Caco-2 (cell line): ENCODE measurements around the gene FGF2. TPM values are rescaled to one million over a fixed set of nuclear protein-coding genes. Genes with fewer than 3 reads are reported as not detected.

Experiments used
- BruUV-seq: library from RNA; stranded (reverse); fragments of 400-500 nt; replicated peaks from 2 replicates; lab custom pipeline; 2021; lab: Mats Ljungman, UMichigan
- CTCF ChIA-PET: fragments of 300-600 bp; sonication (Branson Sonifier 250); formaldehyde crosslinking; loops from one replicate; lab custom pipeline; 2022; ENCODE audit warnings: antibody characterized with exemption; lab: Charles Lee
- POLR2A ChIA-PET: fragments of 300-600 bp; sonication (Branson Sonifier 250); formaldehyde crosslinking; loops from one replicate; lab custom pipeline; 2022; ENCODE audit warnings: antibody characterized with exemption; lab: Charles Lee
- DNase-seq, 2 experiments: peaks; one replicate each; pipeline versions ENCODE4 v3.0.0 to v3.0.0-alpha.2; 2020 to 2022
- H3K27me3 ChIP-seq: replicated peaks from 2 replicates; pipeline ENCODE4 v1.6.0; 2011; ENCODE audit warnings: low read length; ENCODE audit not compliant: control insufficient read depth, insufficient read depth
- H3K36me3 ChIP-seq: 2 replicates; pipeline ENCODE4 v1.5.1; 2011; ENCODE audit warnings: low read length; ENCODE audit not compliant: control insufficient read depth, insufficient read depth
- H3K4me1 ChIP-seq: fragments of 250-450 bp; sonication (Bioruptor Pico); 2 replicates; pipeline ENCODE4 v1.5.1; 2020; ENCODE audit warnings: mild to moderate bottlenecking
- H3K4me3 ChIP-seq: 2 replicates; pipeline ENCODE4 v1.5.1; 2011; ENCODE audit warnings: low read depth, mild to moderate bottlenecking, control low read depth, low read length
- H3K9me3 ChIP-seq: fragments of 250-450 bp; sonication (Bioruptor Pico); 2 replicates; pipeline ENCODE4 v1.5.1; 2020; ENCODE audit warnings: mild to moderate bottlenecking, moderate library complexity
- H3K27ac Mint-ChIP-seq: one replicate; pipeline ENCODE4 v1.8.0; 2022; ENCODE audit warnings: mixed read lengths; ENCODE audit not compliant: unreplicated experiment
- H3K27me3 Mint-ChIP-seq: one replicate; pipeline ENCODE4 v1.8.0; 2022; ENCODE audit warnings: mixed read lengths; ENCODE audit not compliant: insufficient read depth, unreplicated experiment
- H3K36me3 Mint-ChIP-seq: one replicate; pipeline ENCODE4 v1.8.0; 2022; ENCODE audit warnings: mild to moderate bottlenecking, mixed read lengths; ENCODE audit not compliant: insufficient read depth, unreplicated experiment
- H3K4me1 Mint-ChIP-seq: one replicate; pipeline ENCODE4 v1.8.0; 2022; ENCODE audit warnings: low read depth, mixed read lengths; ENCODE audit not compliant: unreplicated experiment
- H3K4me3 Mint-ChIP-seq: one replicate; pipeline ENCODE4 v1.8.0; 2022; ENCODE audit warnings: mild to moderate bottlenecking, moderate library complexity, mixed read lengths; ENCODE audit not compliant: unreplicated experiment
- H3K9me3 Mint-ChIP-seq: one replicate; pipeline ENCODE4 v1.8.0; 2022; ENCODE audit warnings: mixed read lengths; ENCODE audit not compliant: unreplicated experiment
- intact Hi-C: fragments of 100-400 bp; cut with micrococcal nuclease; formaldehyde crosslinking; loops from one replicate; pipeline ENCODE4 v1.10.0; 2022; ENCODE audit not compliant: unreplicated experiment
- total RNA-seq: library from RNA; stranded (reverse); gene quantifications from 2 replicates; pipeline ENCODE4 v1.2.3, GENCODE V29; 2022
- TF ChIP-seq, protein P1 (sequence below), 2 experiments: fragments of 200-600 bp in 1 of 2; IDR thresholded peaks; 1 replicate in 1 of 2; 2 replicates in 1 of 2; pipeline versions ENCODE4 v1.5.1 to v1.8.0; 2011 to 2022; ENCODE audit warnings: antibody characterized with exemption in 1 of 2, control low read depth in 1 of 2, inconsistent platforms in 1 of 2, low read depth in 1 of 2, low read length in 1 of 2, mild to moderate bottlenecking in 1 of 2, moderate library complexity in 1 of 2; ENCODE audit not compliant: insufficient read depth in 1 of 2, severe bottlenecking in 1 of 2, unreplicated experiment in 1 of 2

Gene FGF2
- total RNA-seq, 1 experiment from 2014 or later: 0.20 TPM

DNA sequence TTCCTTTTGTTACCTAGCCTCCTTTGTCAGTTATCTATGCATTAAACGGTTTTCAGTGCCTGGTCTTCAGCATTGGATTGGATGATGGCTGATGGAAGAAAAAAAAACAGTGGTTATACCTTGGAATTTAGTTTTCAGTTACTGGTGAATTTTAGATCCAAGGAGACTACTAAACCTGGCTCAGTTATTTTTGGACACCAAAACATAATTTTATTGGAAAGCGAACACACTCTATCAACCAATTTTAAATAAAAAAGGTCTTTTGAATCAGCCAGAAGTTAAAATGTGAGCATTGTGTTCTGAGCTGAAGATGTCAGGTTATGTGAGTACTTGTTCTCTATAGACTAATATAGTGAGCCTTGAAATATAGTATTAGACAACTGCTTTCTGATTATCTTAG lies 32.1 kb downstream of the FGF2 start:
- Mint-ChIP-seq H3K4me3 (no peak overlapping the region), H3K4me1 (no peaks in the 10 kb centered on the region), H3K27me3 (no peaks in the 10 kb centered on the region), H3K27ac (no peak overlapping the region), H3K9me3 (no peaks in the 10 kb centered on the region), H3K36me3 (no peaks in the 10 kb centered on the region)
- no peaks in the 10 kb centered on the region for H3K9me3 ChIP-seq
- no peak overlapping the region for H3K4me3 ChIP-seq
- ChIA-PET POLR2A (no interaction called here), CTCF (no interaction called here)
- intact Hi-C loops: loop anchor here (5.0 kb wide), 1 partner anchor 54 kb away; no protein-coding TSS in a partner anchor
- peaks cover 42% of the 10 kb centered on the region for H3K4me1 ChIP-seq
- H3K36me3 ChIP-seq: no peaks in the 10 kb centered on the region
- BruUV-seq: no TSS peak
- TF ChIP-seq, protein P1, sequence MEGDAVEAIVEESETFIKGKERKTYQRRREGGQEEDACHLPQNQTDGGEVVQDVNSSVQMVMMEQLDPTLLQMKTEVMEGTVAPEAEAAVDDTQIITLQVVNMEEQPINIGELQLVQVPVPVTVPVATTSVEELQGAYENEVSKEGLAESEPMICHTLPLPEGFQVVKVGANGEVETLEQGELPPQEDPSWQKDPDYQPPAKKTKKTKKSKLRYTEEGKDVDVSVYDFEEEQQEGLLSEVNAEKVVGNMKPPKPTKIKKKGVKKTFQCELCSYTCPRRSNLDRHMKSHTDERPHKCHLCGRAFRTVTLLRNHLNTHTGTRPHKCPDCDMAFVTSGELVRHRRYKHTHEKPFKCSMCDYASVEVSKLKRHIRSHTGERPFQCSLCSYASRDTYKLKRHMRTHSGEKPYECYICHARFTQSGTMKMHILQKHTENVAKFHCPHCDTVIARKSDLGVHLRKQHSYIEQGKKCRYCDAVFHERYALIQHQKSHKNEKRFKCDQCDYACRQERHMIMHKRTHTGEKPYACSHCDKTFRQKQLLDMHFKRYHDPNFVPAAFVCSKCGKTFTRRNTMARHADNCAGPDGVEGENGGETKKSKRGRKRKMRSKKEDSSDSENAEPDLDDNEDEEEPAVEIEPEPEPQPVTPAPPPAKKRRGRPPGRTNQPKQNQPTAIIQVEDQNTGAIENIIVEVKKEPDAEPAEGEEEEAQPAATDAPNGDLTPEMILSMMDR (IDR thresholded peaks at IDR 0.05; ENCODE audit: insufficient read depth in 1 of 2, low read depth in 1 of 2, low read length in 1 of 2, severe bottlenecking in 1 of 2, unreplicated experiment in 1 of 2): no peak
- no peaks in the 10 kb centered on the region for H3K27me3 ChIP-seq
- no peak for DNase-seq

DNA sequence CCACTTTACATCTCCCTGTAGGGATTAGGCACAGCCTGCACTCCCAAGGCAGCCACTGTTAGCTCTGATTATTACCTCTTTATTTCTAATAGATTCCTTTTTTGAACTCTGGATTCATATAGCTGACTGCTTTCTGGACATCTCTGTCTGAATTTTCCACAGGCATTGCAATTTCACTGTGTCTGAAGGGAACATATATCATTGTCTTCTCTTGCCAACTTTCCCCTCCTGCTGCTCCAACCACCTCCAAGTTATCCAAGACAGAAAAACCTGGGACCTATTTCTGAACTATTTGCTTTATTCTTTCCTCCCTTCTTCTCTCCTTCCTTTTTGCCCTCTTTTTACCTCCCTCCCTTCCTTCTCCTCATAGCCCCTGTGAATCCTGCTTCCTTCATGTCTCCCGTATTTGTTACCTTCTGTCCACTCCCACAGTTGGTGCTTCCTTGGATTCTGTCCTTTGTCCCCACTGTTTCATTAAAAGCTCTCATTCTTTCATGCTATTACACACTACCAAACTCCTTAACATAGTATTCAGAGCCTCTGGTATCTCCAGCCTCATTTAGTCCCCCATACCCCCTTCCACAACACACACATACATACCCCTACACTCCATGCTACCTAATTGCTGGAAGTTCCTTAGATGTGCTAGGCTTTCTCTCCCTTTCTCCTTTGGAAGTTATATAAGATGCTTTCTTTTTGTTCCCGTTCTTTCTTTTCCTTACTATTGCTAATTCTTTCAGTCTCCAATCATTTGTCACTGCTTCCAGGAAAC lies 34.7 kb downstream of the FGF2 start:
- peaks cover 18% of the 10 kb centered on the region for H3K4me1 ChIP-seq
- Mint-ChIP-seq H3K4me3 (no peak overlapping the region), H3K36me3 (no peaks in the 10 kb centered on the region), H3K27ac (no peak overlapping the region), H3K27me3 (no peaks in the 10 kb centered on the region), H3K4me1 (no peaks in the 10 kb centered on the region), H3K9me3 (no peaks in the 10 kb centered on the region)
- POLR2A ChIA-PET: no interaction called here
- TF ChIP-seq, protein P1 (IDR thresholded peaks at IDR 0.05; ENCODE audit: insufficient read depth in 1 of 2, low read depth in 1 of 2, low read length in 1 of 2, severe bottlenecking in 1 of 2, unreplicated experiment in 1 of 2): no peak
- no TSS peak for BruUV-seq
- H3K36me3 ChIP-seq: no peaks in the 10 kb centered on the region
- intact Hi-C loops: no loop called here
- H3K4me3 ChIP-seq: no peak overlapping the region
- no peaks in the 10 kb centered on the region for H3K27me3 ChIP-seq
- DNase-seq: no peak
- no peaks in the 10 kb centered on the region for H3K9me3 ChIP-seq
- CTCF ChIA-PET: no interaction called here

DNA sequence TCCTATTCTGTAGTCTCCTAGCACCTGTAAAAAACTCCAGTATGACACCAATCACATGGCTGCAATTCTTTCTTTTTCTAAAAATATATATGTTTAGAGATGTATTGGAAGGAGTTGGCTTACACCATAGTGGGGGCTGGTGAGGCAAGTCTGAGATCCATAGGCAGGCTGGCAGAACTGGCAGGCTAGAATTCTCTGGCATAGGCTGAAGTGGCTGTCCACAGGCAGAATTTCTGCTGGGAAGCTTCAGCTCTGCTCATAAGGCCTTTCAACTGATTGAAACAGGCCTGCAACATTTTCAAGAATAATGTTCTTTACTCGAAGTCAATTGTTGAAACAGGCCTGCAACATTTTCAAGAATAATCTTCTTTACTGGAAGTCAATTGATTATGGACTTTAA lies 37.0 kb downstream of the FGF2 start:
- Mint-ChIP-seq H3K4me1 (no peaks in the 10 kb centered on the region), H3K9me3 (no peaks in the 10 kb centered on the region), H3K36me3 (no peaks in the 10 kb centered on the region), H3K27ac (no peak overlapping the region), H3K4me3 (no peak overlapping the region), H3K27me3 (no peaks in the 10 kb centered on the region)
- intact Hi-C loops: no loop called here
- TF ChIP-seq, protein P1 (IDR thresholded peaks at IDR 0.05; ENCODE audit: insufficient read depth in 1 of 2, low read depth in 1 of 2, low read length in 1 of 2, severe bottlenecking in 1 of 2, unreplicated experiment in 1 of 2): no peak
- H3K36me3 ChIP-seq: no peaks in the 10 kb centered on the region
- CTCF ChIA-PET: no interaction called here
- POLR2A ChIA-PET: no interaction called here
- no peaks in the 10 kb centered on the region for H3K27me3 ChIP-seq
- no peak overlapping the region for H3K4me3 ChIP-seq
- no TSS peak for BruUV-seq
- DNase-seq: no peak
- H3K4me1 ChIP-seq: no peaks in the 10 kb centered on the region
- no peaks in the 10 kb centered on the region for H3K9me3 ChIP-seq
